NCI-H187 treated with DMSO at 0.1 percent for 48 hours (cell line): ENCODE results near the gene KCNJ2.

Experiments used
- DNase-seq: peaks from one replicate; lab custom pipeline; 2025; lab: John Stamatoyannopoulos, UW

KCNJ2 gene

GRCh38 chr17:70205401-70205800 is 36.1 kb downstream of the KCNJ2 start:
- no peak for DNase-seq

- DNase-seq: no peak
Observed at GRCh38 chr17:70206361-70207010, 37.2 kb downstream of the KCNJ2 start.

- DNase-seq: no peak
Observed at GRCh38 chr17:70207184-70207583, 37.9 kb downstream of the KCNJ2 start.

GRCh38 chr17:70208080-70208794 is 38.9 kb downstream of the KCNJ2 start:
- no peak for DNase-seq

- DNase-seq: no peak
Observed at GRCh38 chr17:70208825-70209555, 39.7 kb downstream of the KCNJ2 start.

- DNase-seq: no peak
Observed at GRCh38 chr17:70215656-70216055, 46.3 kb downstream of the KCNJ2 start.

GRCh38 chr17:70217571-70217970 is 48.2 kb downstream of the KCNJ2 start:
- DNase-seq: no peak

GRCh38 chr17:70225276-70225675 is 55.9 kb downstream of the KCNJ2 start:
- DNase-seq: no peak
